ENCODE results near the gene ARPC3. TPM values are rescaled to one million over a fixed set of nuclear protein-coding genes. Genes with fewer than 3 reads are reported as not detected.
A peak's percentile ranks its signal among the peaks of the same experiment; 100 is the strongest.
"Not testable (repeated sequence)": the region's sequence is repeated elsewhere in the genome, so short reads cannot be mapped to it uniquely, and the experiment has no call there.

The ARPC3 gene
- total and polyA plus RNA-seq, 2 donors (not counting 1 experiment from before 2014, with no cell fraction given), result 87.4 to 169 TPM

- Histone ChIP-seq H3K4me2 (ENCODE audit: extremely low read depth, insufficient read depth, low read length) (no peak overlapping the region), H3K27ac (ENCODE audit: insufficient read depth, low read length) (no peak overlapping the region), H3K79me2 (ENCODE audit: control insufficient read depth, insufficient read depth, low read length) (no peaks in the 10 kb centered on the region), H3K36me3 (ENCODE audit: control insufficient read depth, insufficient read depth, low read length) (peaks cover 7% of the 10 kb centered on the region), H3K9ac (ENCODE audit: insufficient read depth, low read length) (no peak overlapping the region), H3K4me1 (ENCODE audit: control insufficient read depth, extremely low read depth, insufficient read depth, low read length) (no peaks in the 10 kb centered on the region), H3K27me3 (ENCODE audit: control insufficient read depth, insufficient read depth, low read length) (no peaks in the 10 kb centered on the region), H3K9me3 (ENCODE audit: control insufficient read depth, insufficient read depth, low read depth, low read length) (no peaks in the 10 kb centered on the region), H4K20me1 (ENCODE audit: control insufficient read depth, extremely low read depth, insufficient read depth, low read length) (no peaks in the 10 kb centered on the region), H3K4me3 (replicated peaks in 1 of 4; ENCODE audit: control extremely low read depth in 1 of 4, insufficient read depth in 1 of 4, low read depth in 3 of 4, low read length in 4 of 4) (no peak overlapping the region), H2AFZ (ENCODE audit: low read length) (no peak overlapping the region)
- DNase-seq (ENCODE audit: low read depth in 2 of 2), result peak in 1 of 2 donors; percentile 21
- TF ChIP-seq CTCF (conservative IDR thresholded peaks at IDR 0.05 in 1 of 2, IDR thresholded peaks at IDR 0.05 in 1 of 2; ENCODE audit: low read depth in 1 of 2, low read length in 2 of 2) (no peak), EZH2 (IDR thresholded peaks at IDR 0.05; ENCODE audit: low read length, missing control alignments) (no peak)
These were observed 13.9 kb downstream of the ARPC3 start for GRCh38 chr12:110436231-110436630.

GRCh38 chr12:110431957-110432587 is 18.1 kb downstream of the ARPC3 start:
- no peak overlapping the region for H3K4me2 ChIP-seq (ENCODE audit: extremely low read depth, insufficient read depth, low read length)
- TF ChIP-seq CTCF (conservative IDR thresholded peaks at IDR 0.05 in 1 of 2, IDR thresholded peaks at IDR 0.05 in 1 of 2; ENCODE audit: low read depth in 1 of 2, low read length in 2 of 2) (no peak), EZH2 (IDR thresholded peaks at IDR 0.05; ENCODE audit: low read length, missing control alignments) (no peak)
- peak overlapping the region in 2 of 4 experiments; percentile 44 to 57 for H3K4me3 ChIP-seq (replicated peaks in 1 of 4; ENCODE audit: control extremely low read depth in 1 of 4, insufficient read depth in 1 of 4, low read depth in 3 of 4, low read length in 4 of 4)
- H2AFZ ChIP-seq (ENCODE audit: low read length), result no peak overlapping the region
- H3K36me3 ChIP-seq (ENCODE audit: control insufficient read depth, insufficient read depth, low read length), result no peaks in the 10 kb centered on the region
- H3K9me3 ChIP-seq (ENCODE audit: control insufficient read depth, insufficient read depth, low read depth, low read length), result no peaks in the 10 kb centered on the region
- H3K79me2 ChIP-seq (ENCODE audit: control insufficient read depth, insufficient read depth, low read length), result no peaks in the 10 kb centered on the region
- H3K9ac ChIP-seq (ENCODE audit: insufficient read depth, low read length), result no peak overlapping the region
- H4K20me1 ChIP-seq (ENCODE audit: control insufficient read depth, extremely low read depth, insufficient read depth, low read length), result no peaks in the 10 kb centered on the region
- DNase-seq (ENCODE audit: low read depth in 2 of 2), result no peak
- H3K27me3 ChIP-seq (ENCODE audit: control insufficient read depth, insufficient read depth, low read length), result no peaks in the 10 kb centered on the region
- H3K27ac ChIP-seq (ENCODE audit: insufficient read depth, low read length), result no peak overlapping the region
- no peaks in the 10 kb centered on the region for H3K4me1 ChIP-seq (ENCODE audit: control insufficient read depth, extremely low read depth, insufficient read depth, low read length)

GRCh38 chr12:110429676-110430075 is 20.5 kb downstream of the ARPC3 start:
- H3K79me2 ChIP-seq (ENCODE audit: control insufficient read depth, insufficient read depth, low read length); H4K20me1 ChIP-seq (ENCODE audit: control insufficient read depth, extremely low read depth, insufficient read depth, low read length); H3K27me3 ChIP-seq (ENCODE audit: control insufficient read depth, insufficient read depth, low read length); H3K4me3 ChIP-seq (replicated peaks in 1 of 4; ENCODE audit: control extremely low read depth in 1 of 4, insufficient read depth in 1 of 4, low read depth in 3 of 4, low read length in 4 of 4); DNase-seq (ENCODE audit: low read depth in 2 of 2); H2AFZ ChIP-seq (ENCODE audit: low read length); H3K9ac ChIP-seq (ENCODE audit: insufficient read depth, low read length); H3K36me3 ChIP-seq (ENCODE audit: control insufficient read depth, insufficient read depth, low read length); H3K4me1 ChIP-seq (ENCODE audit: control insufficient read depth, extremely low read depth, insufficient read depth, low read length); H3K4me2 ChIP-seq (ENCODE audit: extremely low read depth, insufficient read depth, low read length); H3K27ac ChIP-seq (ENCODE audit: insufficient read depth, low read length); H3K9me3 ChIP-seq (ENCODE audit: control insufficient read depth, insufficient read depth, low read depth, low read length): not testable (repeated sequence)
